Fibroblast of villous mesenchyme (primary cell): Measurements from ENCODE around the gene C18orf54. TPM values are rescaled to one million over a fixed set of nuclear protein-coding genes. Genes with fewer than 3 reads are reported as not detected.
"Not testable (repeated sequence)": the region's sequence is repeated elsewhere in the genome, so short reads cannot be mapped to it uniquely, and the experiment has no call there.

Experiments
- DNase-seq: peaks from one replicate; pipeline ENCODE4 v3.0.0-alpha.2; 2010; ENCODE audit warnings: low read depth
- H3K4me3 ChIP-seq: 2 replicates; pipeline ENCODE4 v1.5.1; 2011; ENCODE audit warnings: low read depth, mild to moderate bottlenecking, low read length
- total RNA-seq: library from RNA; depleted of rRNA; stranded (reverse); fragments of >200 nt; gene quantifications from 2 replicates; pipeline ENCODE4 v1.2.3, GENCODE V29; 2012
- TF ChIP-seq, protein P1 (sequence below): IDR thresholded peaks from 2 replicates; pipeline ENCODE4 v1.5.1; 2012; ENCODE audit warnings: low read depth, mild to moderate bottlenecking, low read length; ENCODE audit not compliant: insufficient read depth

Gene C18orf54
- total RNA-seq, 1 donor, result 6.0 TPM

DNA sequence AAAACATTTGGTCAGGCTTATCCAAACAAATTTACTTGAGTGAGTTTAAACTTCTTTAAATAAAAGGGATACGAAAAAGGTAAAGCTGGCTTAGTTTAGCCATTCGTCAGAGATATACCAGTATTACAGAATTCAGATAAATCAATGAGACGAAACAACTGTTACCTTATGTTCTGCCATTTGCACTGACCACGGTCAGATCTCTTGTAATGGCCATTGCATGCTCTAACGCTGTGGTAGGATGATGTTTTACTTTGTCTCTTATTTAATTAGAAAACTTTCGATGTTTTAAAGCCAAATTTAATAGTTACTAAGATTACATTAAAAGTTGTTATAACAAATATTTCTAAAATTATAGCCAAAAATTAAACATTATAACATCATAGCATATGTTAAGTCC lies 1.5 kb downstream of the C18orf54 start:
- TF ChIP-seq, protein P1, sequence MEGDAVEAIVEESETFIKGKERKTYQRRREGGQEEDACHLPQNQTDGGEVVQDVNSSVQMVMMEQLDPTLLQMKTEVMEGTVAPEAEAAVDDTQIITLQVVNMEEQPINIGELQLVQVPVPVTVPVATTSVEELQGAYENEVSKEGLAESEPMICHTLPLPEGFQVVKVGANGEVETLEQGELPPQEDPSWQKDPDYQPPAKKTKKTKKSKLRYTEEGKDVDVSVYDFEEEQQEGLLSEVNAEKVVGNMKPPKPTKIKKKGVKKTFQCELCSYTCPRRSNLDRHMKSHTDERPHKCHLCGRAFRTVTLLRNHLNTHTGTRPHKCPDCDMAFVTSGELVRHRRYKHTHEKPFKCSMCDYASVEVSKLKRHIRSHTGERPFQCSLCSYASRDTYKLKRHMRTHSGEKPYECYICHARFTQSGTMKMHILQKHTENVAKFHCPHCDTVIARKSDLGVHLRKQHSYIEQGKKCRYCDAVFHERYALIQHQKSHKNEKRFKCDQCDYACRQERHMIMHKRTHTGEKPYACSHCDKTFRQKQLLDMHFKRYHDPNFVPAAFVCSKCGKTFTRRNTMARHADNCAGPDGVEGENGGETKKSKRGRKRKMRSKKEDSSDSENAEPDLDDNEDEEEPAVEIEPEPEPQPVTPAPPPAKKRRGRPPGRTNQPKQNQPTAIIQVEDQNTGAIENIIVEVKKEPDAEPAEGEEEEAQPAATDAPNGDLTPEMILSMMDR, result no peak
- peak overlapping the region; percentile 80 for H3K4me3 ChIP-seq
- peak; percentile 32 for DNase-seq

DNA sequence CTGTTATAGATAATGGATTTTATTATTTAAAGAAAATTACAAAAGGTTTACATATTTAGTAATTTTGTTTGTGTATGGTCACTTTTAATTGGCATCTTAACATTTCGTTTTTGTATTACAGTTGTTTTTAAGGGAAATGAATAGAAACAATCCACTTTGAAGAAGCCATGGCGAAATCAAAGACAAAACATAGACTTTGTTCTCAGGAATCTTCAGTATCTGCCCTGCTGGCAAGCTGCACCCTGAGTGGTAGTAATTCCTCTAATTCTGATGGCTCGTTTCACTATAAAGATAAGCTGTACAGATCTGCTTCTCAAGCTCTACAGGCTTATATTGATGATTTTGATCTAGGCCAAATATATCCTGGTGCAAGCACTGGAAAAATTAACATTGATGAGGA lies 2.7 kb downstream of the C18orf54 start:
- no peak for DNase-seq
- TF ChIP-seq, protein P1, result no peak
- H3K4me3 ChIP-seq, result no peak overlapping the region

DNA sequence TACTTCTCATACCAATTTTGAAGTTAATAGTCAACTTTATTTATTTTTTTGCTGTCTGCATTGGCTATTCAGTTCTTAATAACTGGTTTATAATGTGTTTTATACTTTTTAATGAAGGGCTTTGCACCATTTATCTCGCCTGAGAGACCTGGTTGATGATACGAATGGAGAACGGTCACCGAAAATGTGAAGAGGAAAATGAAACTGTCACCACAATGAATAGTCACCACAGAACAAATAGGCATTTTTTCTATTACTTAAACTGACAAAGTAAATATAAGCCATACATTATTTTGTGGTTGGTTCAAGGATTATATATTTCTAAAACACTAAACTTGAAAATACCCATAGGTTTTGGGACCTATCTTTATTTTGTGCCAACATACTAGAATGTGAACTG lies 20.4 kb downstream of the C18orf54 start:
- no peak for DNase-seq
- TF ChIP-seq, protein P1, result no peak
- H3K4me3 ChIP-seq, result no peak overlapping the region

DNA sequence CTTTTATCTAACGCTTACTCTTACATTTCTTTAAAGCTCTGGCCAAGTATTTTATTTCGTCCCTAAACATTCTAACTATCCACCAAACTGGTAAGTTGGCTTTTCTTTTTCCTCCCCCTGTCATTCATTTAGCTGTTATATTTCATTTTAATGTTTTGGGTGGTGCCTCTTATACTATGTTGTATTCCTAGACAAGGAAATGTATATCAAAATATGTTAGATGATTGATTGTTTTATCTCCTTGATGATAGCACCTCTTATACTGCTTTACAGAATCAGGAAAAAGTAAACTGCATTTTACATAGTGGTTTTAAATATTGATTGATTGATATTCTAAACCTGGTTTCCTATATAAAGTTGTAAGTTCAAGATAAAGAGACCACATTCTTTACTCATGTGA lies 23.9 kb downstream of the C18orf54 start:
- no peak overlapping the region for H3K4me3 ChIP-seq
- no peak for DNase-seq
- TF ChIP-seq, protein P1, result no peak

DNA sequence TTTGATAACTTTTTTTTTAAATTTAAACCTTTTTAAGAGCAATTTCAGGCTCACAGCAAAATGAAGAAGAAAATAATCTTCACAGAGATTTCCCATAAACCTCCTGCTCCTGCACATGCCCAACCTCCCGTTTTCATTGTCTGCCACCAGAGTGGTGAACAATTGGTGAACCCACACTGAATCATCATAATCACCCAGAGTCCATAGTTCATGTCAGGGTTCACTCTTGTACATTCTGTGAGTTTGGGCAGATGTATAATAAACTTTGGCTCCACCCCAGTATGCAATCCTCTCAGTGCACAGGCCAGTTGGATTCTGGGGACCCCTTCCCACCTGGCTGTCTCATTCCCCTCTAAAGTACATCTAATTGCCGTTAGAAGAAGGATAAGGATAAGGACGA lies 24.4 kb downstream of the C18orf54 start:
- no peak overlapping the region for H3K4me3 ChIP-seq
- TF ChIP-seq, protein P1, result no peak
- no peak for DNase-seq

DNA sequence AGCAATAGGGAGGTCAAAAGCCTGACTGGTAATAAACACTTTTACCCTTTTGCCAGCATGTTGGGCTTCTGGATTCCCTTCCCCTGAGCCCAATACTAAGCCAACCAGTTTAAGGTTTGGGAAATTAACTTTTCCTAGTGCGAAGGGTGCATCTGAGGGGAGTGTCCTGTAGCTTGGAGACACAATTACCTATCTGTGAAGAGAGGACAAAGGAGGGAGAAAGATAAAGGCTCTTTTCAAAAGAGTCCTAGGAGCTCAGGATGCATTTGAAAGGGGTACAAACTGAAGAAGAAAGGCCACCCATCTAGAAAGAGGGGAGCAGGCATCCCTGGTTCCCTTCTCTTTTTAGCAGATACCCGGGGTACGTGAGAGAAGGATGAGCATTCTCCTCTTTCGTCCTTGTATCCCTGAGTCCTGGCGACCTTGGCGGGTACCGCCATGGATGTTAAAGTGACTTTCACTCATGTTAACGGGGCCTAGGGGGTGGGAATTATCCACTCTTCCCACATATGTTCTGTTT lies 25.1 kb downstream of the C18orf54 start:
- no peak for DNase-seq
- TF ChIP-seq, protein P1, result no peak
- H3K4me3 ChIP-seq, result no peak overlapping the region

DNA sequence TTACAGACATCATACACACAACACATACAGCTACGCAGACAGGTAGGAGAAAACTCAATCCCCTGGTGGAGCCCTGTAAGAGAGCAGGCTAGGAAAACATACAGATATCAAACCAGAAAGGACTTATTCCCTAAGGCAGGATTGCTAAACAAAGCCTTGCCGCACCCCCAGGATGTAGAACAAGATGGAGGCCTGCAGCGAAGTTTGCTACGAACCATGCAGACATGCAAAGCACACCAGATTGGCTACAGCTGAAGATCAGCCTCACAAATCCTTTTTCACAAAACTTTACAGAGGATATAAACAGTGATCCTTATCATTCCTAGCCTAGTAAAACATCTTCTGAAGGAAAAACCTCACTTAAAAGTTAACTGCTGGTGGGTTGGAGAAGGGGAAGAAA lies 28.3 kb downstream of the C18orf54 start:
- TF ChIP-seq, protein P1, result peak; percentile 6
- no peak overlapping the region for H3K4me3 ChIP-seq
- peak; percentile 73 for DNase-seq

DNA sequence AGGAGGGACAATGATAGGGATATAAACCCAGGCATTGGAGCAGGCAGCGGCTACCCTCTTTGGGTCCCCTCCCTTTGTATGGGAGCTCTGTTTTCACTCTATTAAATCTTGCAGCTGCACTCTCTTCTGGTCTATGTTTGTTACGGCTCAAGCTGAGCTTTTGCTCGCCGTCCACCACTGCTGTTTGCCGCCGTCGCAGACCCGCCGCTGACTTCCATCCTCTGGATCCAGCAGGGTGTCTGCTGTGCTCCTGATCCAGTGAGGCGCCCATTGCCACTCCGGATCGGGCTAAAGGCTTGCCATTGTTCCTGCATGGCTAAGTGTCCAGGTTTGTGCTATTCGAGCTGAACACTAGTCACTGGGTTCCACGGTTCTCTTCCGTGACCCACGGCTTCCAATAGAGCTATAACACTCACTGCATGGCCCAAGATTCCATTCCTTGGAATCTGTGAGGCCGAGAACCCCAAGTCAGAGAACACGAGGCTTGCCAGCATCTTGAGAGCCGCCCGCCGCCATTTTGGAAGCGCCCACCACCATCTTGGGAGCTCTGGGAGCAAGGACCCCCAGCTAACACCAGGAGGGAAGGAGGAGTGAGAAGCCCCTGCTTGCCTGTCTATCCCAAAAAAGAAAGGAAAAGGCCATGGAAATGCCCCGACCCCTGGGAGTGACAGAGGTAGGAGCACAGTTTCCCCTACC lies 29.2 kb downstream of the C18orf54 start:
- not testable (repeated sequence) for H3K4me3 ChIP-seq, DNase-seq
